WTC11 (cell line): ENCODE measurements around the gene KCNIP4. TPM values are rescaled to one million over a fixed set of nuclear protein-coding genes. Genes with fewer than 3 reads are reported as not detected.

Experiments
- ATAC-seq: fragments of 200-7000 bp; cut with Tn5 transposase; 2 replicates; pipeline ENCODE4 v1.10.0; 2021; ENCODE audit warnings: mild to moderate bottlenecking, moderate library complexity
- CTCF ChIA-PET: fragments of 300-600 bp; sonication (Branson Sonifier 250); formaldehyde crosslinking; loops from one replicate; lab custom pipeline; 2021; ENCODE audit warnings: antibody characterized with exemption; lab: Charles Lee
- POLR2A ChIA-PET: fragments of 350-600 bp; sonication (Branson Sonifier 250); formaldehyde crosslinking; loops from one replicate; lab custom pipeline; 2021; ENCODE audit warnings: antibody characterized with exemption; lab: Charles Lee
- DNase-seq: peaks from one replicate; pipeline ENCODE4 v3.0.0; 2021; ENCODE audit warnings: low spot score
- H3K27ac Mint-ChIP-seq: 2 replicates; pipeline ENCODE4 v1.8.0; 2021; ENCODE audit warnings: mixed read lengths
- H3K27me3 Mint-ChIP-seq: 2 replicates; pipeline ENCODE4 v1.8.0; 2021; ENCODE audit warnings: low read depth, mild to moderate bottlenecking, moderate library complexity, mixed read lengths
- H3K36me3 Mint-ChIP-seq: 2 replicates; pipeline ENCODE4 v1.8.0; 2021; ENCODE audit warnings: mixed read lengths
- H3K4me1 Mint-ChIP-seq: 2 replicates; pipeline ENCODE4 v1.8.0; 2022; ENCODE audit warnings: mixed read lengths
- H3K4me3 Mint-ChIP-seq: 2 replicates; pipeline ENCODE4 v1.8.0; 2021; ENCODE audit warnings: mild to moderate bottlenecking, moderate library complexity, mixed read lengths
- H3K9me3 Mint-ChIP-seq: 2 replicates; pipeline ENCODE4 v1.8.0; 2021; ENCODE audit warnings: mixed read lengths
- ATF1 ChIP-seq: sonication (generic); formaldehyde crosslinking; IDR thresholded peaks from 2 replicates; pipeline ENCODE4 v1.8.1; 2023; ENCODE audit warnings: mild to moderate bottlenecking, moderate library complexity, missing genetic modification reagents
- ATF6 ChIP-seq: sonication (generic); formaldehyde crosslinking; IDR thresholded peaks from 2 replicates; pipeline ENCODE4 v1.8.1; 2023; ENCODE audit warnings: mild to moderate bottlenecking, missing genetic modification reagents
- CBFB ChIP-seq: sonication (generic); formaldehyde crosslinking; IDR thresholded peaks from 2 replicates; pipeline ENCODE4 v1.8.1; 2022; ENCODE audit warnings: mild to moderate bottlenecking, low read depth, missing genetic modification reagents
- ESRRA ChIP-seq: sonication (generic); formaldehyde crosslinking; IDR thresholded peaks from 2 replicates; pipeline ENCODE4 v1.8.1; 2022; ENCODE audit warnings: mild to moderate bottlenecking, missing genetic modification reagents, borderline replicate concordance
- FOXP1 ChIP-seq: sonication (generic); formaldehyde crosslinking; IDR thresholded peaks from 2 replicates; pipeline ENCODE4 v1.8.0; 2022; ENCODE audit warnings: missing genetic modification reagents, mild to moderate bottlenecking, moderate library complexity, borderline replicate concordance
- HMGXB4 ChIP-seq: sonication (generic); formaldehyde crosslinking; IDR thresholded peaks from 2 replicates; pipeline ENCODE4 v1.8.1; 2023; ENCODE audit warnings: mild to moderate bottlenecking, moderate library complexity, missing genetic modification reagents
- MXD4 ChIP-seq: fragments of 250-450 bp; sonication (Bioruptor Pico); IDR thresholded peaks from 2 replicates; pipeline ENCODE4 v1.8.0; 2021; ENCODE audit warnings: mild to moderate bottlenecking, moderate library complexity, borderline replicate concordance
- MYBL2 ChIP-seq: sonication (generic); formaldehyde crosslinking; IDR thresholded peaks from 2 replicates; pipeline ENCODE4 v1.8.1; 2023; ENCODE audit warnings: mild to moderate bottlenecking, moderate library complexity, missing genetic modification reagents
- NFYB ChIP-seq: sonication (generic); formaldehyde crosslinking; conservative IDR thresholded peaks from 2 replicates; pipeline ENCODE4 v1.8.0; 2022; ENCODE audit warnings: low read depth, missing genetic modification reagents
- PRDM15 ChIP-seq: sonication (generic); formaldehyde crosslinking; IDR thresholded peaks from 2 replicates; pipeline ENCODE4 v1.8.0; 2022; ENCODE audit warnings: missing genetic modification reagents
- STAT6 ChIP-seq: sonication (generic); formaldehyde crosslinking; conservative IDR thresholded peaks from 2 replicates; pipeline ENCODE4 v1.8.1; 2023; ENCODE audit warnings: mild to moderate bottlenecking, low read depth, missing genetic modification reagents, moderate library complexity
- ZNF121 ChIP-seq: sonication (generic); formaldehyde crosslinking; IDR thresholded peaks from 2 replicates; pipeline ENCODE4 v1.8.0; 2023; ENCODE audit warnings: missing genetic modification reagents
- ZNF317 ChIP-seq: sonication (generic); formaldehyde crosslinking; IDR thresholded peaks from 2 replicates; pipeline ENCODE4 v1.8.1; 2023; ENCODE audit warnings: low read depth, mild to moderate bottlenecking, moderate library complexity, missing genetic modification reagents, borderline replicate concordance
- total RNA-seq: library from RNA; stranded (reverse); gene quantifications from 3 replicates; pipeline ENCODE4 v1.2.3, GENCODE V29; 2021
- TF ChIP-seq, protein P1 (sequence below): sonication (generic); formaldehyde crosslinking; IDR thresholded peaks from 2 replicates; pipeline ENCODE4 v1.8.1; 2022; ENCODE audit warnings: mild to moderate bottlenecking, moderate library complexity, missing genetic modification reagents
- TF ChIP-seq, protein P2 (sequence below): sonication (generic); formaldehyde crosslinking; IDR thresholded peaks from 2 replicates; pipeline ENCODE4 v1.8.0; 2023; ENCODE audit warnings: mild to moderate bottlenecking, missing genetic modification reagents
- TF ChIP-seq, protein P3 (sequence below): sonication (generic); formaldehyde crosslinking; IDR thresholded peaks from 2 replicates; pipeline ENCODE4 v1.8.0; 2022; ENCODE audit warnings: mild to moderate bottlenecking, missing genetic modification reagents

KCNIP4 gene
- total RNA-seq, 1 experiment from 2014 or later = not detected

GRCh38 chr4:21763855-21764254 is 184.7 kb downstream of the KCNIP4 start:
- CTCF ChIA-PET = no interaction called here

More at GRCh38 chr4:21763855-21764254, 184.7 kb downstream of the KCNIP4 start:
- ATAC-seq = no peak
- Mint-ChIP-seq H3K4me3 (no peak overlapping the region), H3K36me3 (no peaks in the 10 kb centered on the region)
- POLR2A ChIA-PET = no interaction called here
- no peak for TF ChIP-seq CBFB
- TF ChIP-seq ATF1 = no peak
- no peak for TF ChIP-seq HMGXB4 (CRISPR knock-in tag)
- TF ChIP-seq ZNF317 = no peak
- TF ChIP-seq MYBL2 = no peak
- TF ChIP-seq ESRRA (CRISPR knock-in tag) = no peak
- no peak for TF ChIP-seq PRDM15 (CRISPR knock-in tag)
- no peak for TF ChIP-seq ZNF121 (CRISPR knock-in tag)
- no peak for TF ChIP-seq STAT6 (CRISPR knock-in tag)
- TF ChIP-seq, protein P1, sequence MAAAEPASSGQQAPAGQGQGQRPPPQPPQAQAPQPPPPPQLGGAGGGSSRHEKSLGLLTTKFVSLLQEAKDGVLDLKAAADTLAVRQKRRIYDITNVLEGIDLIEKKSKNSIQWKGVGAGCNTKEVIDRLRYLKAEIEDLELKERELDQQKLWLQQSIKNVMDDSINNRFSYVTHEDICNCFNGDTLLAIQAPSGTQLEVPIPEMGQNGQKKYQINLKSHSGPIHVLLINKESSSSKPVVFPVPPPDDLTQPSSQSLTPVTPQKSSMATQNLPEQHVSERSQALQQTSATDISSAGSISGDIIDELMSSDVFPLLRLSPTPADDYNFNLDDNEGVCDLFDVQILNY (CRISPR knock-in tag) = no peak
- TF ChIP-seq ATF6 (CRISPR knock-in tag) = no peak
- no peak for TF ChIP-seq MXD4
- TF ChIP-seq, protein P2, sequence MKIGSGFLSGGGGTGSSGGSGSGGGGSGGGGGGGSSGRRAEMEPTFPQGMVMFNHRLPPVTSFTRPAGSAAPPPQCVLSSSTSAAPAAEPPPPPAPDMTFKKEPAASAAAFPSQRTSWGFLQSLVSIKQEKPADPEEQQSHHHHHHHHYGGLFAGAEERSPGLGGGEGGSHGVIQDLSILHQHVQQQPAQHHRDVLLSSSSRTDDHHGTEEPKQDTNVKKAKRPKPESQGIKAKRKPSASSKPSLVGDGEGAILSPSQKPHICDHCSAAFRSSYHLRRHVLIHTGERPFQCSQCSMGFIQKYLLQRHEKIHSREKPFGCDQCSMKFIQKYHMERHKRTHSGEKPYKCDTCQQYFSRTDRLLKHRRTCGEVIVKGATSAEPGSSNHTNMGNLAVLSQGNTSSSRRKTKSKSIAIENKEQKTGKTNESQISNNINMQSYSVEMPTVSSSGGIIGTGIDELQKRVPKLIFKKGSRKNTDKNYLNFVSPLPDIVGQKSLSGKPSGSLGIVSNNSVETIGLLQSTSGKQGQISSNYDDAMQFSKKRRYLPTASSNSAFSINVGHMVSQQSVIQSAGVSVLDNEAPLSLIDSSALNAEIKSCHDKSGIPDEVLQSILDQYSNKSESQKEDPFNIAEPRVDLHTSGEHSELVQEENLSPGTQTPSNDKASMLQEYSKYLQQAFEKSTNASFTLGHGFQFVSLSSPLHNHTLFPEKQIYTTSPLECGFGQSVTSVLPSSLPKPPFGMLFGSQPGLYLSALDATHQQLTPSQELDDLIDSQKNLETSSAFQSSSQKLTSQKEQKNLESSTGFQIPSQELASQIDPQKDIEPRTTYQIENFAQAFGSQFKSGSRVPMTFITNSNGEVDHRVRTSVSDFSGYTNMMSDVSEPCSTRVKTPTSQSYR (CRISPR knock-in tag) = no peak
- TF ChIP-seq NFYB = no peak
- TF ChIP-seq, protein P3, sequence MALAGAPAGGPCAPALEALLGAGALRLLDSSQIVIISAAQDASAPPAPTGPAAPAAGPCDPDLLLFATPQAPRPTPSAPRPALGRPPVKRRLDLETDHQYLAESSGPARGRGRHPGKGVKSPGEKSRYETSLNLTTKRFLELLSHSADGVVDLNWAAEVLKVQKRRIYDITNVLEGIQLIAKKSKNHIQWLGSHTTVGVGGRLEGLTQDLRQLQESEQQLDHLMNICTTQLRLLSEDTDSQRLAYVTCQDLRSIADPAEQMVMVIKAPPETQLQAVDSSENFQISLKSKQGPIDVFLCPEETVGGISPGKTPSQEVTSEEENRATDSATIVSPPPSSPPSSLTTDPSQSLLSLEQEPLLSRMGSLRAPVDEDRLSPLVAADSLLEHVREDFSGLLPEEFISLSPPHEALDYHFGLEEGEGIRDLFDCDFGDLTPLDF = no peak
- TF ChIP-seq FOXP1 (CRISPR knock-in tag) = no peak
- TF ChIP-seq, all 79 proteins: peak for 0
- Mint-ChIP-seq H3K27ac (no peak overlapping the region), H3K9me3 (no peaks in the 10 kb centered on the region), H3K27me3 (no peaks in the 10 kb centered on the region), H3K4me1 (peaks cover 19% of the 10 kb centered on the region)
- no peak for DNase-seq
